ENCODE measurements around the gene ATF7. TPM values are rescaled to one million over a fixed set of nuclear protein-coding genes. Genes with fewer than 3 reads are reported as not detected.

The ATF7 gene
- total and polyA plus RNA-seq, 2 of the 4 experiments (the other 2 are of a cell fraction), result 7.0 to 16.3 TPM

DNA sequence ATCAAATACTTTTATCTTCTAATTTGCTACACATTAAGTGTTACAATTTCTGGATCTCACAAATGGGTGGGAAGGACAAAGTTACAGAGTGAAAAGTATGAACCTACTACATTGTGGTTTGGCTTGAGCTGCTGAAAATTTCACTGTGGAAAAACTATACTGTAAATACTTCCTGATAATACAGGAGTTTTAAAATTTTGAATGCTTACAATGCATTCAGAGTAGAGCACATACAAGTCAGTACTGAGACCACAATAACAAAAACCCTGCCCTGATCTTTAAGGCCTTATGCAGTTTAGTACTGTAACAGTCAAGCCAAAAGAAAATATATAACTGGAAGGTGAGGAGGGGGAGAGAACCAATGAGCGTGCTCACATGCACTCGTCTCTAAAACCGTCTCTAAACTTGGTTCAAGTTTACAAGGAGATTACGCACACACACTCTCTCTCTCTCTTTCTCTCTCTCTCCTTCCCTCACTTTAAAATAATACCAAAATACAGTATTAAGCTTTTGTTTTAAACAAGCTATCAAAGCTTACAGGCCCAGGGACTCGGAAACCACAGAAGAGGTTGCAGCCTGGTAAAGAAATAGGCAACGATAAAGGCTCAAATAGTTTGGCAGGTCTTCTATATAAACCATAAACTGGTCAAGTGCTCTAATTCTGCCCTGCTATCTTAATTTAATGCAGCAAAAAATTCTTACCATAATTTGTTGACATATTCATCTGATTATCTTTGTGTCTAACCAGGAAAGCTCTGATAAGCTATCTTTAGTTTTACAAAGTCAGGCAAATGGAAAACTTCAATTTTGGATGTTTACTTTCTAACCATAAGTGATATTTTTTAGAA lies 58.0 kb downstream of the ATF7 start:
- H3K14ac ChIP-seq (replicated peaks; ENCODE audit: low read depth, low read length), result no peak overlapping the region
- ChIA-PET CTCF (no interaction called here), POLR2A (ENCODE audit: unreplicated experiment) (no interaction called here)
- peaks cover 18 to 37% of the 10 kb centered on the region in 2 experiments for H3K79me1 ChIP-seq (ENCODE audit: low read depth in 1 of 2, low read length in 2 of 2)
- dilution Hi-C loops (cut with HindIII; ENCODE audit: low sequenced_read_pairs, unreplicated experiment), result no loop called here
- no peaks in the 10 kb centered on the region for H3K27me3 ChIP-seq (ENCODE audit: control insufficient read depth, insufficient read depth, low read length)
- no peak overlapping the region for H3K4me2 ChIP-seq (ENCODE audit: low read depth, low read length)
- H4K20me1 ChIP-seq (ENCODE audit: insufficient read depth, low read length), result peaks cover 50% of the 10 kb centered on the region; the same call in 1 of the 2 replicates
- H3K18ac ChIP-seq (ENCODE audit: low read depth, low read length), result no peak overlapping the region
- DNase-seq (peak; percentile 24), ATAC-seq (ENCODE audit: low read depth) (no peak)
- in situ Hi-C loops (cut with MboI; ENCODE audit: low sequenced_read_pairs), result no loop called here
- no peak overlapping the region for H2BK120ac ChIP-seq (ENCODE audit: low read depth, low read length)
- no TSS peak for BruUV-seq (replicated peaks)
- H2BK20ac ChIP-seq (ENCODE audit: low read depth, low read length), result no peak overlapping the region
- H3K23ac ChIP-seq (ENCODE audit: low read depth, low read length), result no peak overlapping the region
- no peaks in the 10 kb centered on the region for H3K9me3 ChIP-seq (ENCODE audit: control insufficient read depth, insufficient read depth, low read length)
- H4K8ac ChIP-seq (ENCODE audit: low read depth in 2 of 2, low read length in 2 of 2), result no peak overlapping the region
- peaks cover 1% of the 10 kb centered on the region; the same call in 1 of the 2 replicates for H3K36me3 ChIP-seq (ENCODE audit: control insufficient read depth, insufficient read depth, low read length)
- no peak overlapping the region for H2BK5ac ChIP-seq (ENCODE audit: low read depth, low read length, poor library complexity, severe bottlenecking)
- no peak overlapping the region for H2AFZ ChIP-seq (replicated peaks; ENCODE audit: low read length, poor library complexity)
- H3K27ac ChIP-seq (ENCODE audit: insufficient read depth, low read length), result no peak overlapping the region
- 0 out of 2 replicates have a peak, but pooled peaks cover 2% of the 10 kb centered on the region for H3K9me1 ChIP-seq (ENCODE audit: insufficient read depth, low read length)
- H4K91ac ChIP-seq (ENCODE audit: insufficient read depth, low read depth, low read length), result no peak overlapping the region
- intact Hi-C loops (cut with micrococcal nuclease), result no loop called here
- H3K4me1 ChIP-seq (ENCODE audit: control insufficient read depth, insufficient read depth, low read length), result peaks cover 4% of the 10 kb centered on the region; the same call in 1 of the 2 replicates
- H2AK5ac ChIP-seq (ENCODE audit: low read depth, low read length), result no peak overlapping the region
- WGBS, 2 experiments (ENCODE audit: extremely low coverage in 2 of 2, insufficient read length in 1 of 2), result no CpG with 5 or more reads among the region's 6 CpGs
- no peak overlapping the region for H3K4me3 ChIP-seq (ENCODE audit: insufficient read depth, low read depth, low read length)
- no peak overlapping the region for H3K4ac ChIP-seq (ENCODE audit: low read depth, low read length)
- H3K9ac ChIP-seq (ENCODE audit: low read depth, low read length), result no peak overlapping the region
- H2AK9ac ChIP-seq (replicated peaks; ENCODE audit: low read depth, low read length, poor library complexity), result no peak overlapping the region
- no peak overlapping the region for H2BK15ac ChIP-seq (ENCODE audit: low read depth, low read length)
- no peak overlapping the region for H3K56ac ChIP-seq (ENCODE audit: extremely low read depth, insufficient read depth, low read length)
- no peak overlapping the region for H4K5ac ChIP-seq (ENCODE audit: low read depth, low read length)
- no peak for TF ChIP-seq MAZ (IDR thresholded peaks at IDR 0.05; ENCODE audit: borderline replicate concordance, low read depth, low read length)
- no peak for TF ChIP-seq FOS (IDR thresholded peaks at IDR 0.05; ENCODE audit: low read depth, low read length)
- TF ChIP-seq SMC3 (IDR thresholded peaks at IDR 0.05; ENCODE audit: low read depth, low read length), result no peak
- TF ChIP-seq POLR2A (IDR thresholded peaks at IDR 0.05; ENCODE audit: low read depth, low read length), result no peak
- TF ChIP-seq, protein P1, sequence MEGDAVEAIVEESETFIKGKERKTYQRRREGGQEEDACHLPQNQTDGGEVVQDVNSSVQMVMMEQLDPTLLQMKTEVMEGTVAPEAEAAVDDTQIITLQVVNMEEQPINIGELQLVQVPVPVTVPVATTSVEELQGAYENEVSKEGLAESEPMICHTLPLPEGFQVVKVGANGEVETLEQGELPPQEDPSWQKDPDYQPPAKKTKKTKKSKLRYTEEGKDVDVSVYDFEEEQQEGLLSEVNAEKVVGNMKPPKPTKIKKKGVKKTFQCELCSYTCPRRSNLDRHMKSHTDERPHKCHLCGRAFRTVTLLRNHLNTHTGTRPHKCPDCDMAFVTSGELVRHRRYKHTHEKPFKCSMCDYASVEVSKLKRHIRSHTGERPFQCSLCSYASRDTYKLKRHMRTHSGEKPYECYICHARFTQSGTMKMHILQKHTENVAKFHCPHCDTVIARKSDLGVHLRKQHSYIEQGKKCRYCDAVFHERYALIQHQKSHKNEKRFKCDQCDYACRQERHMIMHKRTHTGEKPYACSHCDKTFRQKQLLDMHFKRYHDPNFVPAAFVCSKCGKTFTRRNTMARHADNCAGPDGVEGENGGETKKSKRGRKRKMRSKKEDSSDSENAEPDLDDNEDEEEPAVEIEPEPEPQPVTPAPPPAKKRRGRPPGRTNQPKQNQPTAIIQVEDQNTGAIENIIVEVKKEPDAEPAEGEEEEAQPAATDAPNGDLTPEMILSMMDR (conservative IDR thresholded peaks at IDR 0.05; ENCODE audit: low read depth, low read length), result no peak
- TF ChIP-seq RCOR1 (IDR thresholded peaks at IDR 0.05; ENCODE audit: insufficient replicate concordance, low read length), result no peak
- TF ChIP-seq BHLHE40 (IDR thresholded peaks at IDR 0.05; ENCODE audit: low read depth, low read length), result no peak
- TF ChIP-seq CEBPB (IDR thresholded peaks at IDR 0.05; ENCODE audit: low read depth, low read length), result no peak
- TF ChIP-seq CHD1 (IDR thresholded peaks at IDR 0.05; ENCODE audit: low read depth, low read length), result no peak
- TF ChIP-seq, protein P2, sequence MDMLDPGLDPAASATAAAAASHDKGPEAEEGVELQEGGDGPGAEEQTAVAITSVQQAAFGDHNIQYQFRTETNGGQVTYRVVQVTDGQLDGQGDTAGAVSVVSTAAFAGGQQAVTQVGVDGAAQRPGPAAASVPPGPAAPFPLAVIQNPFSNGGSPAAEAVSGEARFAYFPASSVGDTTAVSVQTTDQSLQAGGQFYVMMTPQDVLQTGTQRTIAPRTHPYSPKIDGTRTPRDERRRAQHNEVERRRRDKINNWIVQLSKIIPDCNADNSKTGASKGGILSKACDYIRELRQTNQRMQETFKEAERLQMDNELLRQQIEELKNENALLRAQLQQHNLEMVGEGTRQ (IDR thresholded peaks at IDR 0.05; ENCODE audit: low read depth, low read length), result no peak
- TF ChIP-seq RFX5 (IDR thresholded peaks at IDR 0.05; ENCODE audit: low read depth, low read length), result no peak
- TF ChIP-seq, protein P3, sequence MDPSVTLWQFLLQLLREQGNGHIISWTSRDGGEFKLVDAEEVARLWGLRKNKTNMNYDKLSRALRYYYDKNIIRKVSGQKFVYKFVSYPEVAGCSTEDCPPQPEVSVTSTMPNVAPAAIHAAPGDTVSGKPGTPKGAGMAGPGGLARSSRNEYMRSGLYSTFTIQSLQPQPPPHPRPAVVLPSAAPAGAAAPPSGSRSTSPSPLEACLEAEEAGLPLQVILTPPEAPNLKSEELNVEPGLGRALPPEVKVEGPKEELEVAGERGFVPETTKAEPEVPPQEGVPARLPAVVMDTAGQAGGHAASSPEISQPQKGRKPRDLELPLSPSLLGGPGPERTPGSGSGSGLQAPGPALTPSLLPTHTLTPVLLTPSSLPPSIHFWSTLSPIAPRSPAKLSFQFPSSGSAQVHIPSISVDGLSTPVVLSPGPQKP (IDR thresholded peaks at IDR 0.05; ENCODE audit: borderline replicate concordance, low read depth, low read length), result no peak
- no peak for TF ChIP-seq MAFK (IDR thresholded peaks at IDR 0.05; ENCODE audit: low read depth, low read length)
- no peak for TF ChIP-seq NFE2L2 (IDR thresholded peaks at IDR 0.05; ENCODE audit: low read depth, low read length)
- TF ChIP-seq RAD21 (IDR thresholded peaks at IDR 0.05; ENCODE audit: low read length), result no peak

Data from IMR-90 (cell line).